Head of caudate nucleus (tissue), 42 donors: ENCODE measurements around the gene THAP2.

Source experiments
- DNase-seq, 42 donors: peaks; one replicate each; pipeline versions ENCODE4 v3.0.0 to v3.0.0-alpha.2; 2020 to 2021; ENCODE audit warnings: mixed read lengths in 7 of 42
- intact Hi-C: fragments of 100-400 bp; cut with DNase I; formaldehyde crosslinking; loops from one replicate; pipeline ENCODE4 v1.15.0; 2022

THAP2 gene

DNA sequence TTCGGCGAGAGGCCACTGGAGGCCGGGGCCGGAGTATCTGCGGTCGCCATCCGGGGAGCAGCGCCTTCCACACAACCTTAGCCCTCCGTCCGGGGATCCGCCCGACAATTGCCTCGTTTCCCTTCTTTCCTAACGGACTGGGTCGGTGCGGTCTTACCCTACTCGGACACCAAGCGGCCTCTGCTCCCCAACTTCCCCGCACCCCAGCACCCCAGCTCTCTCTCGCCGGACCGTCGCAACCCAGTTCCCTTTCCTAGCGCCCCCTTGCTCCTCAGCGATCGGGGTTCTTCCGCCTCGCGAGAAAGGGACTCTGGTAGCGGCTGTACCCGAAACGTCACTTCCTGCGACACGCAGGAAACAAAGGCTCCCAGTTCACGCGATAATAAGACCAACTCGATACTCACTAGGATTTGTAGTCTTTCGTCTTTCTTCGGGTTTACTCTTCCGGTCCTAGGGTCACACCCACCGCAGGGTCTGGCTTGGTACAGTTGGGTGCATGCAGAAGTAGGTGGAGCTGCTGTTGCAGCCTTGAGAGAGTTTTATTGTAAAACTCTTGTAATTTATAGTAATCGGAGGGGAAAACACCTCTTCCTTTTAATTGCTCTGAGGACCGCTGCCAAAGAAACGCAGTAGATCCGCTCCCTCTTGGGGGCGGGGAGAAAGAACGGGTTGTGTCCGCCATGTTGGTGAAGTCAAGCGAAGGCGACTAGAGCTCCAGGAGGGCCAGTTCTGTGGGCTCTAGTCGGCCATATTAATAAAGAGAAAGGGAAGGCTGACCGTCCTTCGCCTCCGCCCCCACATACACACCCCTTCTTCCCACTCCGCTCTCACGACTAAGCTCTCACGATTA, at the start of gene THAP2, which contains the start of gene ZFC3H1:
THAP2 (plus strand) TSS at position 741 of the 850 bp plus-strand sequence. CDS start 209 bp downstream, outside the sequence.
ZFC3H1 (minus strand) TSS at position 288 of the 850 bp plus-strand sequence; CDS start at position 50, 238 bp downstream.
- intact Hi-C loops: loop anchor here (1.0 kb wide), 1 partner anchor 23 kb away; the partner anchor contains the start of gene TMEM19

DNA sequence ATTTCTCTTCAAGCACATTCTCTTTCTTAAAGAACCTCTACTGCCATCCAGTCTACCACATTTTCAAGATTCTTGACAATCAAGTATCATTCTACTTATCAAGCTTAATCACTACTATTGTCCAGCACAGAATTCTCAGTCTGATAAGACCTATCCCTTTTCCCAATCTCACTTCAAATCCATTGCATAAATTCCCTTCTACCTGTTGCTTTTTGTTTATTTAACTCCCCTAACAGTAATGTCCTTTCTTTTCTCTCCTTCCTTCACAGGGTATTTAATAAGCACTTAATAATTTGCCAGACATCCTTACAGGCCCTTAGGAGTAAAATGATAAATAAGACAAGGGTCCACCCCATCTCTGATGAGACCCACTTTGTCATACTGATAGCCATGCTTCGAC, 42.2 kb upstream of the THAP2 start:
- DNase-seq: no peak
- intact Hi-C loops: no loop called here

More for the DNA sequence above, at the start of gene THAP2, which contains the start of gene ZFC3H1:
- peak; percentile 93 to 99 (median 98) for DNase-seq

- no peak for DNase-seq
- intact Hi-C loops: no loop called here
Measured at GRCh38 chr12:71625476-71625875, 38.6 kb upstream of the THAP2 start.

DNA sequence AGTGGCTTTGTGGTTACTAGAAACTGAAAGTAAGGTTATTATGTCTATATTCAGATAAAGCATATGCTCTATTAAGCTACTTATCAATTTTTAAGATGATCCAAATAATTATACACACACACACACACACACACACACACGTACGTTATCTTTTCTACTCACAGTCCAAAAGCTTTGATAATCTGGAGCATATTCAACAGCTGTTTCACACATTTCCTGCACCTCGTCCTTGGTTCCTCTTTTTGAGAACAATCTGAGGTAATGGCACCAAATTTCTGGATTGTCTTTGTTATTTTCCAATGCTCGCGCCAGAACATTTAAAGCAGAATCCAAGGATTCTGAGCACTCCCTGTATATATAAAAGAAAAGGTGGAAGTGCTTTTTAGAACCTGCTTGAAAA, 38.0 kb upstream of the THAP2 start:
- no peak for DNase-seq
- intact Hi-C loops: no loop called here

GRCh38 chr12:71626768-71627167, 37.3 kb upstream of the THAP2 start:
- no peak for DNase-seq
- intact Hi-C loops: no loop called here

DNA sequence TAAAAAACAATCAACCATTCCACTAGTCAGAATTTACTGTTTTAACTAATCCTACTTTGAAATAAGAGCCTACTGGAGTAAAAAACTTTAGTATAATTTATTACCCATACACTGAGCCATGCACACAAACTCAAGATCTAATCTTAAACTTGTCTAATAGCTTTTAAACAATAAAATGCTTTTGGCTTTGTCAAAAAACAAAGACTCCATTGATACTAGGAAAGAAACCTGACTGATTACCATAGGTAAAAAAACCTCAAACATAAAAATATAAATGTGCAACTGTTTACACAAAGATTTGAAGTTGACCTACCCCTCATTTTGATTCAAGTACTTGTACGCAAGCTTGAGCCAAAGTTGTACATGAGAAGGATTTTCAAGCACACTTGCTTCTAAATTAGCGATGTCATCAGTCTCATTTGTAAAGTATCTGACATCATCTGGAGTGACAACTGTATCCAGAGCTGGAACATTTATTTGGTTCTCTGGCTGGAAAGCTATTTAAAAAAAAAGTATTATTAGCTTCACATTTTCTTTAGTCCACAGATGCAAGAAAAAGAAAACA, 36.6 kb upstream of the THAP2 start:
- no peak for DNase-seq

DNA sequence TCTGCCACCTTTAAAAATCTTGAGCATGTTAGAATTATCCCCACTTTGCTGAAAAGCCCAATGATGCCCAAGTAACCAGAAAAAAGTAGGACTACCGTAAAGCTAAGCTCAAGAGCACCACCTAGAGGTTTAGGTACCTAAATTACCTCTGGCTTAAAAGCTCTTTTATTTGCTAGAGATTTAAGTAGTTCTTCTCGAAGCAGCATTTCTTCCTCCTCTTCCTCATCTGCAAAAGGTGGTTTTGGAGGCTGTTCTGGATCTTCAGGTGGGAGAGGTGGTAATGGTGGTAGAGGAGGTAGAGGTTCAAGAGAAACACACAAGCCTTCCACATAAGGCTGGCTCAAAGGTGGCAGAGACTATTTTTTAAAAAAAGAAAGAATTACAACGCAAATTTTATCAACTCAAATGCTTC, 27.4 kb upstream of the THAP2 start:
- peak in 9 of 42 donors; percentile 22 to 67 (median 35) for DNase-seq

More for the DNA sequence above, 36.6 kb upstream of the THAP2 start:
- intact Hi-C loops: no loop called here

DNA sequence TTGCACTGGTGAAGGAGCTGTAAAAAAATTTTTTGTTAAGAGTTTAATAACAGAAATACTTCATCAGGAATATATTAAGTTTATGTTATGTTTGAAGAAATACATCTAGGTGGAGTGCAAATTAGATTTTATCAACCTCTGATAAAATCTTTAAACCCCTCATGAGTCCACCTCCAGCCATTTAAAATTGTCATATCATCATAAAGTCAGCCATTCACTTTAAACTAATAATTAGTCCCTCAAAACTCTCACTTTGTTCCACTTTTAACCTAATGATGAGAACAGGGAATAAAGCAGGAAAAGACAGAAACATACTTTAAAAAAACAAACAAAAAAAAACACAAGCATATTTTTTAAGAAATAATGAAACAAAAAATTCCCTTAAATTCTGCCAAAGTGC, 25.6 kb upstream of the THAP2 start:
- no peak for DNase-seq
- intact Hi-C loops: loop anchor here (10.0 kb wide), 1 partner anchor 224 kb away; no protein-coding TSS in a partner anchor

More for the DNA sequence above, 27.4 kb upstream of the THAP2 start:
- intact Hi-C loops: loop anchor here (10.0 kb wide), 1 partner anchor 222 kb away; no protein-coding TSS in a partner anchor

DNA sequence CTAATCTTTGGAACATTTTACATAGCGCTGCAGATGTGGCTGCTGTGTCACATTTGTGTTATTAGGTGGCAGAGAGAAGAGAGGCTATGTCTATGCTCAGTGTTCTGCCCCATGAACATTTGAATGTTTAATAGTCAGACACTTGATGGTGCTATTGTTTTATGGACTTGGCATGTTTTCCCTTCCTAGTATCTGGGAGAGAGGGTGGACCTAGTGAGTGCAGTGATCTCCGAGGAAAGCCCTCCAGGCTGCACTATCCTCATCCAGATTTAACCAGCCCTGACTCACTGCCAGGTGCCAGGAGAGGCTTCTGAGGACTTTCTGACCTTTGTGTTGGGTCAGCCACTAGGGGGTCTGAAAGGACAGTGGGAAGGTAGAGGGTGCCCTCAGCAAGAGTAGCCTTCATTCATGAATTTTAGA, 24.8 kb upstream of the THAP2 start:
- DNase-seq: peak in 2 of 42 donors; percentile 9 to 12
- intact Hi-C loops: loop anchor here (10.0 kb wide), 1 partner anchor 225 kb away; no protein-coding TSS in a partner anchor

DNA sequence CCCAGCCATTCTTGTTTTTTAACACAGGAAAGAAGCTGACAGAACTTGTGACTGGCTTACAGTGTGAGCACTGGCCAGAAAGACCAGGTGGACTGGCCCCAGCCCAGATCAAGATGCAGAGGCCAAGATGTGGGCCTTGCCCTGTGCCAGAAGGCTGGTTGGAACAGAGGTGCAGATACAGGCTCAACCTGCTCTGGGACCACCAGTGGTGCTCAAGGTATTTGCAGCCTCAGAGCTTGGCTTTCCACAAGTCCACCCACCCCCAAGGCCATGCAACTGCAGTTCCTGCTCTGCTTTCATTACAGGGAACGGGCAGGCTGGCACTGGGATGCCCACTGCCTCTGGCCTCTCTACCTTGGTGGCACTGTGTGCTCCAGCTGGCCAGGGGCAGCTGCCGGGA, 23.8 kb upstream of the THAP2 start:
- intact Hi-C loops: no loop called here
- DNase-seq: no peak

DNA sequence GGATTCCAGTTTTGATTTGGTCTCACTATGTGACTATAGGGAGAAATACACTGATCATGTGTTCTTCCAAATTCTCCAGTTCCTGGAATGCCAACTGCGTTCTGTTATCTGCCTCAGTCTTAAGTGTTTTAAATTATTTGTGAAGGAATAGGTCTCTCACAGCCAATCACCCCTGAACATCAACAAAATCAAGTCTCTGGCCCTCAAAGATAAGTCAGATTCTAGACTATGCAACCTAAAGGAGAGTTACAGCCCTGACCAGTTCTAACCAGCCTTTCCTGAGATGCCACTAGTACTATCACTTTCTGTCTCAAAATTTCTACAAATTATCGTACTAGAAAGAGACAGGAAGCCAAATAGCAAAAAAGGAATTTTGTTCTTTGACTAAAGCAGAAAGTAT, 22.7 kb upstream of the THAP2 start:
- DNase-seq: no peak

GRCh38 chr12:71642264-71642663, 21.8 kb upstream of the THAP2 start:
- no peak for DNase-seq
- intact Hi-C loops: no loop called here

More for the DNA sequence above, 22.7 kb upstream of the THAP2 start:
- intact Hi-C loops: no loop called here

- intact Hi-C loops: no loop called here
- no peak for DNase-seq
Measured at GRCh38 chr12:71645268-71645667, 18.8 kb upstream of the THAP2 start.

GRCh38 chr12:71646512-71646911, 17.6 kb upstream of the THAP2 start:
- intact Hi-C loops: no loop called here
- no peak for DNase-seq

GRCh38 chr12:71648537-71648936, 15.6 kb upstream of the THAP2 start:
- intact Hi-C loops: no loop called here
- DNase-seq: no peak

GRCh38 chr12:71649401-71649800, 14.7 kb upstream of the THAP2 start:
- DNase-seq: no peak
- intact Hi-C loops: no loop called here

DNA sequence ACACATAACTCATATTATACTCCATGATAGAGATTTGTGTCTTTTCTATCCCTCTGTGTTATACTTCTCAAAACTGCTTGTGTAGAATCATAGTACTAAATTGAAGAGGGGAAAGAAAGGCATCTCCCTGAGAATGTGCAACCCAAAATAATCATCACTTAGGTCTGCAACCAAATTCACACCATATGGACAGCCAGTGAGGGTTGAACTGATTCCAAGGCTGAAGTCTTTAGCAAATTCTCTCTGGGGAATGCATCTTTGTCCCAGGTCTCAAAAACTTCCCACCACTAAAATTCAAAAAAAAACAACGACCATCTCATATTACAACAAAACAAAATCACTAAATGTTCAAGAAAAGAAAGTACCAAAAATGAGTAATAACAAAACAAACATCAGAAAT, 11.4 kb upstream of the THAP2 start:
- intact Hi-C loops: no loop called here
- no peak for DNase-seq

- DNase-seq: no peak
- intact Hi-C loops: no loop called here
Measured at GRCh38 chr12:71653137-71653536, 11.0 kb upstream of the THAP2 start.

- intact Hi-C loops: no loop called here
- no peak for DNase-seq
Measured at GRCh38 chr12:71654200-71654599, 9.9 kb upstream of the THAP2 start.

GRCh38 chr12:71655495-71655894, 8.6 kb upstream of the THAP2 start:
- intact Hi-C loops: no loop called here
- DNase-seq: no peak
